HFF-Myc (cell line): Measurements from ENCODE around the gene SMAGP.

Source experiments
- DNase-seq: peaks from one replicate; pipeline ENCODE4 v3.0.0-alpha.2; 2011; ENCODE audit warnings: low read depth; ENCODE audit errors: extremely low read depth
- H3K4me3 ChIP-seq: replicated peaks from 2 replicates; pipeline ENCODE4 v1.5.1; 2011; ENCODE audit warnings: low read depth, mild to moderate bottlenecking, control low read depth, low read length
- TF ChIP-seq, protein P1 (sequence below): IDR thresholded peaks from 2 replicates; pipeline ENCODE4 v1.5.1; 2012; ENCODE audit warnings: mild to moderate bottlenecking, low read depth, low read length, control low read depth; ENCODE audit errors: missing control alignments

SMAGP gene

DNA sequence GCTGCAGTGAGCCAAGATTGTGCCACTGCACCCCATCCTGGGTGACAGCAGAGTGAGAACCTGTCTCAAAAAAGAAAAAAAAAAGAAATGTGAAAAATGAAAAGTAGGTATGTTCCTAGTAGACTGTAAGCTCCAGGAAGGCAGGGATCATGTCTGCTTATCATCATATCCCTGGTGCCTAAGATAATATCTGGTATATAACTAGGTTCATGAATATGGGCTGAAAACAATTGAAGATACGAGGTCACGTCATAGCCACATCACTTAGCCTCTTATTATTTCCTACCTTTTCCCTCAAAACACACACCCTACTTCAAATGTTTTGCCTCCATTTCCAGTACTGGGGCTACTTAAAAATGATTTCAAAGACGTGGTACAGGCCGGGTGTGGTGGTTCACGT, 55.3 kb downstream of the SMAGP start:
- no peak for DNase-seq
- TF ChIP-seq, protein P1, sequence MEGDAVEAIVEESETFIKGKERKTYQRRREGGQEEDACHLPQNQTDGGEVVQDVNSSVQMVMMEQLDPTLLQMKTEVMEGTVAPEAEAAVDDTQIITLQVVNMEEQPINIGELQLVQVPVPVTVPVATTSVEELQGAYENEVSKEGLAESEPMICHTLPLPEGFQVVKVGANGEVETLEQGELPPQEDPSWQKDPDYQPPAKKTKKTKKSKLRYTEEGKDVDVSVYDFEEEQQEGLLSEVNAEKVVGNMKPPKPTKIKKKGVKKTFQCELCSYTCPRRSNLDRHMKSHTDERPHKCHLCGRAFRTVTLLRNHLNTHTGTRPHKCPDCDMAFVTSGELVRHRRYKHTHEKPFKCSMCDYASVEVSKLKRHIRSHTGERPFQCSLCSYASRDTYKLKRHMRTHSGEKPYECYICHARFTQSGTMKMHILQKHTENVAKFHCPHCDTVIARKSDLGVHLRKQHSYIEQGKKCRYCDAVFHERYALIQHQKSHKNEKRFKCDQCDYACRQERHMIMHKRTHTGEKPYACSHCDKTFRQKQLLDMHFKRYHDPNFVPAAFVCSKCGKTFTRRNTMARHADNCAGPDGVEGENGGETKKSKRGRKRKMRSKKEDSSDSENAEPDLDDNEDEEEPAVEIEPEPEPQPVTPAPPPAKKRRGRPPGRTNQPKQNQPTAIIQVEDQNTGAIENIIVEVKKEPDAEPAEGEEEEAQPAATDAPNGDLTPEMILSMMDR: no peak
- no peak overlapping the region for H3K4me3 ChIP-seq

DNA sequence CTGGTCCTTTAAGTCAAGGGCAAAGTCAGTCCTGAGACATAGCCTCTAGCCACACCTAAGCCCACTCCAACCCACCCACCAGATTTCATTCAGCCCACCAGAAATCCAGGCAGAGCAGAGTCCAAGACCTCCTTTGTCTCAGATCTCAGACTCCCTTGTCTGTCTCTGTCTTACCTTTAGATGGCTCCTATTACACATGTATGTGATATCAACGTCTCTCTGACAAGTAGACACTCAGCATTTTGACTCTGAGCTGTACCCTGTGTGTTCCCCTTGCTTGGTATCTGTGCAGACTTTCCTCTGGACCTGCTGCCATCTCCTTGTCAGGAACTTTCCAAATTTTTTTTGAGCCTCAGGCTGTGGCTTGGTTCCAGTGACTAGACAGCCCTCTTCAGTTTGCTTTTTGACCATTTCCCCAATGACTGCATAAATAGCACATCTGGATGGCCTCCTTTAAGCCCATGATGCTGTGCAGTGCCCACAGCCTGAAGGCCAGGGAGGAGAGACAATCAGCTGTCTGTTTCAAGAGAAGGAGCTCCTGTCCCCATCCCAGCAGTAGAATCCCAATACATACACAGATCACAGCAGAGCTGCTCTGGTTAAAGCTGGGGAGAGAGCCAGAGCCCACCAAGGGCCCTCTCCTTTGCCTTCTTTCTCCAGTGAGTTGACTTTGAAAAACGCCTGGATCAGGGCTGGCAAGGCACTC, 59.4 kb downstream of the SMAGP start:
- DNase-seq: no peak
- TF ChIP-seq, protein P1: no peak
- H3K4me3 ChIP-seq: no peak overlapping the region

DNA sequence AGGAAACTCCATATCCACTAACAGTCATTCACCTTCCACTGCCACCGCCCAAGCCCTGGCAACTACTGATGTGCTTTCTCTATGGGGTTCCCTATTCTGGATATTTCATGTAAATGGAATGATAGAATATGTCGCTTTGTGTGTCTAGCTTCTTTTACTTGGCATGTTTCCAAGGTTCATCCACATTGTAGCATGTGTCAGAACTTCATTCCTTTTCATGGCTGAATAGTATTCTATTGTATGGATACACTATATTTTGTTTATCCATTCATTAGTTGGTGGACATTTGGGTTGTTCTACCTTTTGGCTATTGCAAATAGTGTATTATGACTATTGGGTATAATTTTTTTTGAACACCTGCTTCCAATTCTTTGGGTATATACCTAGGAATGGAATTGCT, 61.0 kb downstream of the SMAGP start:
- no peak overlapping the region for H3K4me3 ChIP-seq
- TF ChIP-seq, protein P1: no peak

DNA sequence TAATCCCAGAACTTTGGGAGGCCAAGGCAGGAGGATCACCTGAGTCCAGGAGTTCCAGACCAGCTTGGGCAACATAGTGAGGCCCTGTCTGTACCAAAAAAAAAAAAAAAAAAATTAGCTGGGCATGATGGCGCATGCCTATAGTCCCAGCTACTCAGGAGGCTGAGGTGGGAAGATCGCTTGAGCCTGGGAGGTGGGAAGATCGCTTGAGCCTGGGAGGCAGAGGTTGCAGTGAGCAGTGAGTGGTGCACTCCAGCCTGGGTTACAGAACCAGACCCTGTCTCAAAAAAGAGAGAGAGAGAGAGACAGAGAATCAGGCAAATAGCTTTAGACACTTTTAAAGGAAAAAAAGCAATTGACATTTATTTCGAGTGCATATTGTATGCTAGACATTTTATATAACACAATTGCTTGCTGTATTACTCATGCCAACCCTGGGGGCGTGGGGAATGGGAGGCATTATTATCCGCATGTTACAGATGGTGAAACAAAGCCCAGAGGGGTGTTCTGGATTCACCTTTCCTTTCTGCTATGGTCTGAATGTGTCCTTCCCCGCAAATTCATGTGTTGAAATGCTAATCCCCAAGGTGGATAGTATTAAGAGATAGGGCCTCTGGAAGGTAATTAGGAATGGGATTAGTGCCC, 62.1 kb downstream of the SMAGP start:
- TF ChIP-seq, protein P1: no peak
- no peak for DNase-seq
- no peak overlapping the region for H3K4me3 ChIP-seq

More for the DNA sequence above, 61.0 kb downstream of the SMAGP start:
- DNase-seq: no peak

DNA sequence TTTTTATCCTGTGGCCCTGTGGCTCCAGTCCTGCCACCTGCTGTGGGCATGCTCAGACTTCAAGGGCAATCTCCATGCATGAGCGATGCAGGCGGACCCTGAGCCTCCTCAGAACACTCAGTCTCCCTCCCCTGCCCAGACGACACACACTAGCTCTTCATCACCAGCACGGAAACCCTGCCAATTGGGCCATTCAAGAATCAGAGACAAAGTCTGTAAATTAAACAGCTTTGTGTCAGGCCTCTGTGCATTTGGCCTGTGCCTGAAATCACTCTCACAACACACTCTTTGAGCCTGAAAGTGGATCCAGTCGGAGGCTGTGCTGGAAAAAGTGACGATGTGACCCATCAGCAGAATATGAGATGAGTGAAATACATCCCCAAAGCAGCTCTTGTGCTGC, 64.9 kb downstream of the SMAGP start:
- TF ChIP-seq, protein P1: no peak
- DNase-seq: no peak
- H3K4me3 ChIP-seq: no peak overlapping the region

DNA sequence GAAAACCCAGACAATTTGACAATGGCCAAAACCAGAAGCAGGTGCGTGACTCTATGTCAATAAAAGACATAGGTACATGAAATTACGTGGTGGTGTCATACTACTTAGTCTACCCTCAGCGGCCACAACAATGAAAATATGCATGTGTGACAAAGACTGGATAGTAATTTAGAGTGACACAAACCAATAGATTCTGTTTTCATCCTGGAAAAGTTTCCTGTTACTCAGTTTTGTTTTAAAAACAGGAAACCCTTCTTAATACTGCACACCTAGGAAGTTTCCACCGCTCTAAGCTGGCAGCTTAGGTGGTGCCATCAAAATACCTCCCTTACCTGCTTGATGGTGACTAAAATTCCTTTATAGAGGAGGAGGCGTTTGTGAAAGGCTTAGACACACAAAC, 67.5 kb downstream of the SMAGP start:
- no peak for DNase-seq
- TF ChIP-seq, protein P1: no peak

More for the DNA sequence above, 67.5 kb downstream of the SMAGP start:
- no peak overlapping the region for H3K4me3 ChIP-seq
